ENCODE measurements around the gene PPP2R5C. TPM values are rescaled to one million over a fixed set of nuclear protein-coding genes. Genes with fewer than 3 reads are reported as not detected.

PPP2R5C gene
- total RNA-seq, 6 donors from 2014 or later: 105 to 208 (median 133) TPM

GRCh38 chr14:101733211-101733610, 28.3 kb upstream of the PPP2R5C start:
- ATAC-seq (ENCODE audit: low FRiP score in 2 of 2): no peak
- Histone ChIP-seq H3K9me3 (no peaks in the 10 kb centered on the region), H3K27ac (no peak overlapping the region), H3K4me3 (no peak overlapping the region), H3K4me1 (peaks cover 11 to 21% (median 14%) of the 10 kb centered on the region in 4 donors), H3K36me3 (no peaks in the 10 kb centered on the region), H3K27me3 (no peaks in the 10 kb centered on the region)
- TF ChIP-seq, protein P1, sequence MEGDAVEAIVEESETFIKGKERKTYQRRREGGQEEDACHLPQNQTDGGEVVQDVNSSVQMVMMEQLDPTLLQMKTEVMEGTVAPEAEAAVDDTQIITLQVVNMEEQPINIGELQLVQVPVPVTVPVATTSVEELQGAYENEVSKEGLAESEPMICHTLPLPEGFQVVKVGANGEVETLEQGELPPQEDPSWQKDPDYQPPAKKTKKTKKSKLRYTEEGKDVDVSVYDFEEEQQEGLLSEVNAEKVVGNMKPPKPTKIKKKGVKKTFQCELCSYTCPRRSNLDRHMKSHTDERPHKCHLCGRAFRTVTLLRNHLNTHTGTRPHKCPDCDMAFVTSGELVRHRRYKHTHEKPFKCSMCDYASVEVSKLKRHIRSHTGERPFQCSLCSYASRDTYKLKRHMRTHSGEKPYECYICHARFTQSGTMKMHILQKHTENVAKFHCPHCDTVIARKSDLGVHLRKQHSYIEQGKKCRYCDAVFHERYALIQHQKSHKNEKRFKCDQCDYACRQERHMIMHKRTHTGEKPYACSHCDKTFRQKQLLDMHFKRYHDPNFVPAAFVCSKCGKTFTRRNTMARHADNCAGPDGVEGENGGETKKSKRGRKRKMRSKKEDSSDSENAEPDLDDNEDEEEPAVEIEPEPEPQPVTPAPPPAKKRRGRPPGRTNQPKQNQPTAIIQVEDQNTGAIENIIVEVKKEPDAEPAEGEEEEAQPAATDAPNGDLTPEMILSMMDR (IDR thresholded peaks at IDR 0.05): no peak
- no peak for TF ChIP-seq POLR2AphosphoS5 (IDR thresholded peaks at IDR 0.05)
- TF ChIP-seq POLR2A (IDR thresholded peaks at IDR 0.05): no peak
- no peak for TF ChIP-seq EP300 (IDR thresholded peaks at IDR 0.05)
- DNase-seq: peak in 1 of 2 donors; percentile 21
- WGBS, 2 donors: 92 to 100% methylated on average over 4 of the region's 4 CpGs

GRCh38 chr14:101734246-101734847, 27.2 kb upstream of the PPP2R5C start:
- 90 to 91% methylated on average over 16 of the region's 16 CpGs for WGBS, 2 donors
- peak in 1 of 2 donors; percentile 16 for DNase-seq

DNA sequence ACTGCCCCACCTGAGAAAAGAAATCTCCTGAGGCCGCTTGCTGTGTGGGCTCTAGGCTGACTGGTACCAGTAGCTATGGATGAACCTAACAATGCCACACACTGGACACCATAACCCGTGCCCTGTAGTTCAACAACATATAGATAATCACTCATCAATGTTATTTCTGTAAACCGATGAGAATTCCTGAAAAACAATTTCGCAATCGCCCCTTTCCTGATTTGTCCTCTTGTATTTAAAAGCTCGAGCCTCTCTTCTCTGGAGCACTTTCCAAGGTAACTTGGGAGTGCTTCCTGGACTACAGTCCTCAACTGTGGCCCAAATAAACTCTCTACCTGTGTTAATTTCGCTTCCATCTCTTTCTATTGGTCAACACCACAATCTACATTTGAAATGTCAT, 26.1 kb upstream of the PPP2R5C start:
- 71 to 76% methylated on average over 7 of the region's 7 CpGs for WGBS, 2 donors
- Histone ChIP-seq H3K4me1 (peaks cover 11 to 21% (median 14%) of the 10 kb centered on the region in 4 donors), H3K4me3 (no peak overlapping the region), H3K9me3 (peaks cover 0 to 3% (median 2%) of the 10 kb centered on the region in 4 donors), H3K27me3 (no peaks in the 10 kb centered on the region), H3K27ac (no peak overlapping the region), H3K36me3 (no peaks in the 10 kb centered on the region)
- TF ChIP-seq, protein P1 (IDR thresholded peaks at IDR 0.05): no peak
- TF ChIP-seq POLR2A (IDR thresholded peaks at IDR 0.05) (no peak), POLR2AphosphoS5 (IDR thresholded peaks at IDR 0.05) (no peak), EP300 (IDR thresholded peaks at IDR 0.05) (no peak)
- ATAC-seq (ENCODE audit: low FRiP score in 2 of 2) (no peak), DNase-seq (no peak)

More at GRCh38 chr14:101734246-101734847, 27.2 kb upstream of the PPP2R5C start:
- Histone ChIP-seq H3K9me3 (no peaks in the 10 kb centered on the region), H3K27me3 (no peaks in the 10 kb centered on the region), H3K36me3 (no peaks in the 10 kb centered on the region), H3K4me1 (peaks cover 11 to 21% (median 14%) of the 10 kb centered on the region in 4 donors), H3K4me3 (no peak overlapping the region), H3K27ac (no peak overlapping the region)
- no peak for TF ChIP-seq POLR2A (IDR thresholded peaks at IDR 0.05)
- no peak for TF ChIP-seq POLR2AphosphoS5 (IDR thresholded peaks at IDR 0.05)
- TF ChIP-seq, protein P1 (IDR thresholded peaks at IDR 0.05): no peak
- no peak for TF ChIP-seq EP300 (IDR thresholded peaks at IDR 0.05)
- no peak for ATAC-seq (ENCODE audit: low FRiP score in 2 of 2)

- WGBS, 2 donors: 89 to 93% methylated on average over 4 of the region's 4 CpGs
- Histone ChIP-seq H3K27ac (no peak overlapping the region), H3K4me3 (no peak overlapping the region), H3K9me3 (peaks cover 0 to 9% (median 8%) of the 10 kb centered on the region in 4 donors), H3K4me1 (peaks cover 11 to 14% (median 12%) of the 10 kb centered on the region in 4 donors), H3K36me3 (no peaks in the 10 kb centered on the region), H3K27me3 (no peaks in the 10 kb centered on the region)
- ATAC-seq (ENCODE audit: low FRiP score in 2 of 2) (no peak), DNase-seq (peak in 1 of 2 donors; percentile 8)
- TF ChIP-seq EP300 (IDR thresholded peaks at IDR 0.05) (no peak), POLR2AphosphoS5 (IDR thresholded peaks at IDR 0.05) (no peak), POLR2A (IDR thresholded peaks at IDR 0.05) (no peak)
- TF ChIP-seq, protein P1 (IDR thresholded peaks at IDR 0.05): no peak
These were observed 25.4 kb upstream of the PPP2R5C start for GRCh38 chr14:101736071-101736470.

GRCh38 chr14:101736585-101736984, 24.9 kb upstream of the PPP2R5C start:
- Histone ChIP-seq H3K27me3 (no peaks in the 10 kb centered on the region), H3K9me3 (peaks cover 0 to 11% (median 10%) of the 10 kb centered on the region in 4 donors), H3K4me3 (no peak overlapping the region), H3K27ac (no peak overlapping the region), H3K36me3 (no peaks in the 10 kb centered on the region), H3K4me1 (peaks cover 6 to 9% (median 8%) of the 10 kb centered on the region in 4 donors)
- WGBS, 2 donors: 85% methylated on average over 7 to 8 of the region's 8 CpGs
- no peak for TF ChIP-seq POLR2AphosphoS5 (IDR thresholded peaks at IDR 0.05)
- ATAC-seq (ENCODE audit: low FRiP score in 2 of 2): no peak
- peak in 1 of 2 donors; percentile 14 for DNase-seq

Data from upper lobe of left lung (tissue), 6 donors.